HEK293T (cell line): ENCODE results near the gene ITGB2.

Experiments used
- CTCF ChIA-PET: fragments of 350-600 bp; formaldehyde crosslinking; extraction: SDS; loops from one replicate; lab custom pipeline; 2021; ENCODE audit warnings: antibody characterized with exemption, inconsistent platforms; lab: Yijun Ruan, JAX
- POLR2A ChIA-PET: fragments of 350-600 bp; formaldehyde crosslinking; extraction: SDS; loops from one replicate; lab custom pipeline; 2020; ENCODE audit warnings: antibody characterized with exemption, inconsistent platforms; lab: Yijun Ruan, JAX
- DNase-seq: peaks from one replicate; pipeline ENCODE4 v3.0.0; 2012; ENCODE audit warnings: mixed read lengths; ENCODE audit errors: extremely low spot score
- ARNT ChIP-seq: fragments of 450-650 bp; IDR thresholded peaks from 2 replicates; pipeline ENCODE4 v1.6.1; 2017; ENCODE audit warnings: mild to moderate bottlenecking
- BHLHE40 ChIP-seq: fragments of 450-650 bp; IDR thresholded peaks from 2 replicates; pipeline ENCODE4 v1.6.1; 2016; ENCODE audit warnings: mild to moderate bottlenecking, moderate library complexity, borderline replicate concordance
- CTBP1 ChIP-seq: fragments of 450-650 bp; IDR thresholded peaks from 2 replicates; pipeline ENCODE4 v1.6.1; 2016; ENCODE audit warnings: borderline replicate concordance
- ELF4 ChIP-seq: fragments of 450-650 bp; IDR thresholded peaks from 2 replicates; pipeline ENCODE4 v1.6.1; 2017; ENCODE audit warnings: antibody characterized with exemption
- FOXA1 ChIP-seq: fragments of 450-650 bp; IDR thresholded peaks from 2 replicates; pipeline ENCODE4 v1.6.1; 2016; ENCODE audit warnings: mild to moderate bottlenecking
- FOXK2 ChIP-seq: fragments of 450-650 bp; IDR thresholded peaks from 2 replicates; pipeline ENCODE4 v1.6.1; 2016; ENCODE audit warnings: mild to moderate bottlenecking
- FOXM1 ChIP-seq: fragments of 450-650 bp; IDR thresholded peaks from 2 replicates; pipeline ENCODE4 v1.6.1; 2017; ENCODE audit warnings: mild to moderate bottlenecking, borderline replicate concordance
- HDGF ChIP-seq: fragments of 450-650 bp; IDR thresholded peaks from 2 replicates; pipeline ENCODE4 v1.6.1; 2017; ENCODE audit warnings: antibody characterized with exemption, borderline replicate concordance
- L3MBTL2 ChIP-seq: fragments of 450-650 bp; conservative IDR thresholded peaks from 2 replicates; pipeline ENCODE4 v1.6.1; 2016; ENCODE audit warnings: mild to moderate bottlenecking
- LEF1 ChIP-seq: fragments of 450-650 bp; IDR thresholded peaks from 2 replicates; pipeline ENCODE4 v1.6.1; 2017; ENCODE audit warnings: mild to moderate bottlenecking, borderline replicate concordance
- NFRKB ChIP-seq: fragments of 450-650 bp; IDR thresholded peaks from 2 replicates; pipeline ENCODE4 v1.6.1; 2016; ENCODE audit warnings: mild to moderate bottlenecking, moderate library complexity
- PKNOX1 ChIP-seq: fragments of 450-650 bp; IDR thresholded peaks from 2 replicates; pipeline ENCODE4 v1.6.1; 2016
- SP1 ChIP-seq: fragments of 450-650 bp; IDR thresholded peaks from 2 replicates; pipeline ENCODE4 v1.6.1; 2017
- SUZ12 ChIP-seq: fragments of 450-650 bp; IDR thresholded peaks from 2 replicates; pipeline ENCODE4 v1.6.1; 2016; ENCODE audit warnings: mild to moderate bottlenecking
- TARDBP ChIP-seq: fragments of 450-650 bp; IDR thresholded peaks from 2 replicates; pipeline ENCODE4 v1.6.1; 2016
- ZNF384 ChIP-seq: fragments of 450-650 bp; IDR thresholded peaks from 2 replicates; pipeline ENCODE4 v1.6.1; 2016

ITGB2 gene

DNA sequence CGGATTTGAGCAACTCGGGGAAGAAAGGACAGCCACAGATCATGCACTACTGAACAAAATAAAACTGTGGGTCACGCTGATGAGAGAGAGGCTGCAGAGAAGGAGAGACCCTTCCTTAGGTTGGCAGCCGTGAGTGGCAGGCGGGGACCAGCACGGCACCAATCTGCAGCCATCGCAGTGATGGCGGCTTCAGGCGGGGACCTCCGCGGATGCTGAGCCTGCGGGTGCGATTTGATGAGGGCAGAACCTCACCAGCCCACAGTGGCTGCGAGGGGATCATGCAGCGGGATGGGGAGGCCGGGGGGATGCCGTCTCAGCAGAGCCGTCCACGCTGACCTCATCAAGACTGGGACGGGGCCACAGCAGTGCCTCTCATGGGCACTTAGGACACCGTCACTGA is 11.8 kb downstream of the ITGB2 start:
- no peak for TF ChIP-seq ZNF384
- no peak for TF ChIP-seq CTBP1
- TF ChIP-seq HDGF, result no peak
- TF ChIP-seq TARDBP, result no peak
- no peak for TF ChIP-seq PKNOX1
- no peak for TF ChIP-seq FOXK2
- CTCF ChIA-PET, result interaction anchor here (1.0 to 1.1 kb wide), 2 partner anchors 17 to 18 kb away, joined by 3 to 4 read pairs; no protein-coding TSS in a partner anchor

DNA sequence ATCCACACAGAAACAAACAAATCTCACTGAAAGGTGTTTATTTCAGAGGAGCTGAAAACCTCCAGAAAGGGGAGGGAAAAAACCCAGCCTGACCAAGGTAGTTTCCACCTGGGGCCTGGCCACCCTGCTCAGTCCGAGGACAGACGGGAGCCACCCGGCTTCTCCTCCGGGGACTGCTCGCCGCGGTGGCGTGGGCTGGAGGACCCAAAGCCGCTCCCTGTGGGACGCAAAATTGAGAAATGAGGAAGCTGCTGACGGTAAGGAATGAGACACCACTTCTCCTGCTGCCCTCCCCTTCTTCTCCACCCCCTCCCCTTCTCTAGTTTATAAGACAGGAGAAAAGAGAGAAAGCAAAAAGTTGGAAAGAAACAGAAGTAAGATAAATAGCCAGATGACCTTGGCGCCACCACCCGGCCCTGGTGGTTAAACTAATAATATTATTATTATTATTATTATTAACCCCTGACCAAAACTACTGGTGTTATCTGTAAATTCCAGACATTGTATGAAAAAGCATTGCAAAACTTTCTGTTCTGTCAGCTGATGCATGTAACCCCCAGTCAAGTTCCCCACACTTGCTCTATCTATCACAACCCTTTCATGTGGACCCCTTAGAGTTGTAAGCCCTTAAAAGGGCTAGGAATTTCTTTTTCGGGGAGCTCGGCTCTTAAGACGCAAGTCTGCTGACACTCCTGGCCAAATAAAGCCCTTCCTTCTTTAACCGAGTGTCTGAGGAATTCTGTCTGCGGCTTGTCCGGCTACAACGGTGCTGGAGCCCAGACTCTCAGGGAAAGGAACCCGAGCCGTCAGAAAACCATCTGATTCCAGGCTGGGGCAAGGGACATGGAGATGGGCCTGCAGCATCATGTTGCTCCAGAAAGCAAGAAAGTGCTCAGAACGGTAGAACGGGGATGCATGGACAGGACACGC is 12.5 kb downstream of the ITGB2 start:
- DNase-seq, result no peak
- ChIA-PET CTCF (interaction anchor here (1.0 to 1.1 kb wide), 2 partner anchors 16 to 19 kb away, joined by 3 to 4 read pairs; no protein-coding TSS in a partner anchor), POLR2A (interaction anchor here (1.1 kb wide), 1 partner anchor 107 kb away, joined by 4 read pairs; the partner anchor contains the start of gene UBE2G2)
- TF ChIP-seq FOXM1 (no peak), SP1 (no peak), FOXA1 (no peak), HDGF (no peak), LEF1 (no peak), L3MBTL2 (no peak), TARDBP (no peak), BHLHE40 (no peak), ZNF384 (no peak), CTBP1 (no peak)

More for the DNA sequence above, 11.8 kb downstream of the ITGB2 start:
- no peak for DNase-seq
- POLR2A ChIA-PET, result no interaction called here

GRCh38 chr21:44907225-44907965 is 13.3 kb downstream of the ITGB2 start:
- CTCF ChIA-PET, result no interaction called here
- DNase-seq, result no peak
- TF ChIP-seq LEF1 (no peak), CTBP1 (no peak), L3MBTL2 (no peak), FOXK2 (no peak), SP1 (no peak), ARNT (no peak), BHLHE40 (no peak), TARDBP (no peak), ELF4 (no peak), ZNF384 (no peak), FOXM1 (no peak), HDGF (no peak), NFRKB (no peak), SUZ12 (no peak), FOXA1 (no peak), PKNOX1 (no peak)
- POLR2A ChIA-PET, result interaction anchor here (1.1 kb wide), 1 partner anchor 106 kb away, joined by 4 read pairs; the partner anchor contains the start of gene UBE2G2

DNA sequence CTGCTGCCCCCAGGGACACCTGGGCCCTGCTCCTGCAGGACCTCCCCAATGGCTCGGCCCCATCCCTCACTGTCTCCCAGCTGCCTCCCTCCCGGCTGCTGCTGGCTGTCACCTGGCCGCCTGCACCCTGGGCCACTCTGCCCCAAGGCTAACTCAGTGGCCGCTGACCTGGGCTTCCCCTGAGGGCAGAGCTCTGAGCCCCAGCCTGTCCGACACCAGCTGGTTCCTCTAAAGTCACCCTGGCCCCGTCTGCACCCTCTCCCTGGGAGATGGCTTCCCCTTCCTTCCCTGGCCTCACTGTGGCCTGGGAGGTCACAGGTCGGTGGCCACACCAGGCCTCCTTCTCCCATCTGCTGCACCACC is 15.0 kb downstream of the ITGB2 start:
- CTCF ChIA-PET, result no interaction called here
- no peak for DNase-seq
- no peak for TF ChIP-seq HDGF
- TF ChIP-seq FOXK2, result no peak
- TF ChIP-seq PKNOX1, result no peak
- no peak for TF ChIP-seq ELF4
- no peak for TF ChIP-seq BHLHE40
- TF ChIP-seq FOXM1, result no peak
- no peak for TF ChIP-seq ARNT
- no peak for TF ChIP-seq NFRKB
- TF ChIP-seq SP1, result no peak
- TF ChIP-seq FOXA1, result no peak
- POLR2A ChIA-PET, result no interaction called here

DNA sequence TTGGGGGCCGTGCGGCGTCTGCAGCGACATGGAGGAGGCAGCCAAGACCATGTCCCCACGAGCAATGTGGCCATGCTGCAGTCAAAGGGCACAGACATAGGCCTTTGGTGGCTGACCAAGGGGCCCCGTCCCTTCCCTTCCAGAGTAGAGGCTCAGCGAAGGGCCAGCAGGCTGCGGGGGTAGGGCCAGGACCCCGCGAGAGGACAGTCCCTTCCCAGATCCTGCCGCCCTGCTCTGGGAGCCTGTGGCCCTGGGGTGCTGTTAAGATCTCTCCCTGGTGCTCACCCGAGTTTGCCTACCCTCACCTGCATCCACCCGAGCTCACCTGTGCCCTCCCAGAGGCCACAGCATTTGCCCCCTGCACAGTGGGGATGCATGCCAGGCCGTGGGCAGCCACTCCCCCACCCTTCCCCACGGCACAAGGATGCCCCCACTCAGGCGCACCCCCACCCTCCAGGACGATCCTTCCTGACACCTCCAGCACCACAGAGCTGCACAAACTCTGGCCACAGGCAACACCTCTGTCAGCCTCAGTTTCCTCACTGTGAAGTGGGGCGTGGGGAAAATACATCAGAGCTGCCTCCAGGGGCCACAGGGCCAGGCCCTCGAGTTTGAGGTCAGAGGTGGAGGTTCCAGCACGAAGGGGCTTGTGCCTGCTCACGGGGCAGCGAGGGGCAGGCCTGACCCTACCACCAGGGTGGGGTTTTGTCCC is 15.5 kb downstream of the ITGB2 start:
- DNase-seq, result no peak
- CTCF ChIA-PET, result no interaction called here
- TF ChIP-seq LEF1 (no peak), CTBP1 (no peak), ZNF384 (no peak), HDGF (no peak), TARDBP (no peak), SUZ12 (no peak), PKNOX1 (no peak), ARNT (no peak), FOXA1 (no peak), L3MBTL2 (no peak), FOXK2 (no peak), ELF4 (no peak), FOXM1 (no peak), NFRKB (no peak), BHLHE40 (no peak), SP1 (no peak)
- POLR2A ChIA-PET, result no interaction called here
